Vagina (tissue), 2 donors: Measurements from ENCODE around the gene NLRX1. TPM values are rescaled to one million over a fixed set of nuclear protein-coding genes. Genes with fewer than 3 reads are reported as not detected.
A peak's percentile ranks its signal among the peaks of the same experiment; 100 is the strongest.
"Not testable (repeated sequence)": the region's sequence is repeated elsewhere in the genome, so short reads cannot be mapped to it uniquely, and the experiment has no call there.

Experiments used
- DNase-seq, 2 donors: peaks; one replicate each; pipeline ENCODE4 v3.0.0-alpha.2; 2017; ENCODE audit errors: extremely low spot score in 2 of 2
- H3K27ac ChIP-seq: fragments of 200-600 bp; sonication (generic); one replicate; pipeline ENCODE4 v1.5.1; 2019
- H3K27me3 ChIP-seq: fragments of 200-600 bp; sonication (generic); one replicate; pipeline ENCODE4 v1.5.1; 2019
- H3K36me3 ChIP-seq, 2 donors: fragments of 200-600 bp; sonication (generic); one replicate each; pipeline ENCODE4 v1.5.1; 2017 to 2019
- H3K4me1 ChIP-seq: fragments of 200-600 bp; sonication (generic); one replicate; pipeline ENCODE4 v1.5.1; 2019
- H3K4me3 ChIP-seq, 2 donors: fragments of 200-600 bp; sonication (generic); 1 replicate in 1 of 2; 2 replicates in 1 of 2; pipeline ENCODE4 v1.5.1; 2016 to 2019
- H3K9me3 ChIP-seq: fragments of 200-600 bp; sonication (generic); one replicate; pipeline ENCODE4 v1.5.1; 2019
- POLR2A ChIP-seq, 2 donors: fragments of 450-650 bp; IDR thresholded peaks; one replicate each; pipeline ENCODE4 v1.6.1; 2017; ENCODE audit warnings: antibody characterized with exemption in 2 of 2, mild to moderate bottlenecking in 2 of 2, moderate library complexity in 2 of 2
- POLR2AphosphoS5 ChIP-seq, 2 donors: sonication (generic); formaldehyde crosslinking; IDR thresholded peaks; one replicate each; pipeline ENCODE4 v1.9.0; 2017; ENCODE audit warnings: antibody characterized with exemption in 2 of 2, mild to moderate bottlenecking in 2 of 2, low read depth in 1 of 2; ENCODE audit not compliant: insufficient read depth in 1 of 2
- intact Hi-C: fragments of 100-400 bp; cut with DNase I; formaldehyde crosslinking; loops from one replicate; pipeline ENCODE4 v1.15.1; 2023
- total RNA-seq: library from RNA; depleted of rRNA; stranded (reverse); fragments of >200 nt; gene quantifications from one replicate; pipeline ENCODE4 v1.2.3, GENCODE V29; 2016
- TF ChIP-seq, protein P1 (sequence below), 3 experiments: fragments of 450-650 bp in 2 of 3; fragments of 200-600 bp in 1 of 3; sonication (generic) in 1 of 3; IDR thresholded peaks; one replicate each; pipeline ENCODE4 v1.5.1; 2017 to 2019; ENCODE audit warnings: antibody characterized with exemption in 3 of 3, mild to moderate bottlenecking in 2 of 3, moderate library complexity in 2 of 3

The NLRX1 gene
- total RNA-seq, 1 donor from 2014 or later = 15.5 TPM

DNA sequence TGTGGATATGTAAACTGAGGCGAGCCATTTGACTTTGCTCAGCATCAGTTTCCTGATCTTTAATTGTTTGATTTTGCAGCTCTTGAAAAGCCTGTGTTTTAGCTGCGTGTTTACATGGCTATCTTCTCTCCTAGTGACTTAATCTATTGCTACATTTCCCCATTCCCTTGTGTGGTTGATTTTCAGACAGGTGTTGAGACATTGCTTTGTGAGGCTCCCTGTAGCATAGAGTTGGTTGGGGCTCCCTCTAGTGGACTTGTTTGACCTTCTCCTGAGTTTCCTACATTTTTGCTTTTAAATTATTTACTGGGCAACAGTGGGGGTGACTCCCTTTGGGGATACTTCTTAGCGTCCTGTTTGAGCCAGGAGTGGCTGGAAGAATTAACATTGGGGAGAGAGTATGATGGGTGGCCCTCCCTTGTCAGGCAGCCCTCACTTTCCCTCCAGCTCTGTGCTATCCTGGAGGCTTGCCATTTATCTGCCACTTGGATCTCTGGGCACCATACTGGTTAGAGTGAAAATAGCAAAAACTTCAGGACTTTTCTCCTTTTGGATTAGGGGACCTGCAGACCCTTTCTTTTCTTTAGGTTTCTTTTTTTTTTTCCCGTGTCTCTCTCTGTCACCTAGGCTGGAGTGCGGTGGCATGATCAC is 28.4 kb downstream of the NLRX1 start:
- Histone ChIP-seq H3K4me1 (no peaks in the 10 kb centered on the region), H3K27ac (no peak overlapping the region), H3K36me3 (no peaks in the 10 kb centered on the region), H3K27me3 (no peaks in the 10 kb centered on the region), H3K9me3 (no peaks in the 10 kb centered on the region), H3K4me3 (no peak overlapping the region)
- TF ChIP-seq, protein P1, sequence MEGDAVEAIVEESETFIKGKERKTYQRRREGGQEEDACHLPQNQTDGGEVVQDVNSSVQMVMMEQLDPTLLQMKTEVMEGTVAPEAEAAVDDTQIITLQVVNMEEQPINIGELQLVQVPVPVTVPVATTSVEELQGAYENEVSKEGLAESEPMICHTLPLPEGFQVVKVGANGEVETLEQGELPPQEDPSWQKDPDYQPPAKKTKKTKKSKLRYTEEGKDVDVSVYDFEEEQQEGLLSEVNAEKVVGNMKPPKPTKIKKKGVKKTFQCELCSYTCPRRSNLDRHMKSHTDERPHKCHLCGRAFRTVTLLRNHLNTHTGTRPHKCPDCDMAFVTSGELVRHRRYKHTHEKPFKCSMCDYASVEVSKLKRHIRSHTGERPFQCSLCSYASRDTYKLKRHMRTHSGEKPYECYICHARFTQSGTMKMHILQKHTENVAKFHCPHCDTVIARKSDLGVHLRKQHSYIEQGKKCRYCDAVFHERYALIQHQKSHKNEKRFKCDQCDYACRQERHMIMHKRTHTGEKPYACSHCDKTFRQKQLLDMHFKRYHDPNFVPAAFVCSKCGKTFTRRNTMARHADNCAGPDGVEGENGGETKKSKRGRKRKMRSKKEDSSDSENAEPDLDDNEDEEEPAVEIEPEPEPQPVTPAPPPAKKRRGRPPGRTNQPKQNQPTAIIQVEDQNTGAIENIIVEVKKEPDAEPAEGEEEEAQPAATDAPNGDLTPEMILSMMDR (IDR thresholded peaks at IDR 0.05) = peak; percentile 70 to 85 (median 78)
- peak in 1 of 2 donors; percentile 74 for TF ChIP-seq POLR2AphosphoS5 (IDR thresholded peaks at IDR 0.05; ENCODE audit: insufficient read depth in 1 of 2, low read depth in 1 of 2)
- no peak for TF ChIP-seq POLR2A (IDR thresholded peaks at IDR 0.05)
- no peak for DNase-seq
- intact Hi-C loops = no loop called here

DNA sequence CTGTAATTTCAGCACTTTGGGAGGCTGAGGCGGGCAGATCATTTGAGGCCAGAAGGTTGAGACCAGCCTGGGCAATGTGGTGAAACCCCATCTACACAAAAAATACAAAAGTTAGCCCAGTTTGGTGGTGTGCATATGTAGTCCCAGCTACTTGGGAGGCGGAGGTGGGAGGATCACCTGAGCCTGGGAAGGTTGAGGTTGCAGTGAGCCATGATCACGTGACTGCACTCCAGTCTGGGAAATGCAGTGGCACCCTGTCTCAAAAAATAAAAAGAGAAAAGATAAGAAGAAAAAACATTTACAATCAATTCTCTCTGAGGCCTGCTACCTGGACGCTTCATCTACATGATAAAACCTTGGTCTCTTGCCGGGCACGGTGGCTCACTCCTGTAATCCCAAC is 30.4 kb downstream of the NLRX1 start:
- intact Hi-C loops = no loop called here
- Histone ChIP-seq H3K9me3 (no peaks in the 10 kb centered on the region), H3K4me1 (no peaks in the 10 kb centered on the region), H3K36me3 (no peaks in the 10 kb centered on the region), H3K27me3 (no peaks in the 10 kb centered on the region), H3K27ac (no peak overlapping the region), H3K4me3 (no peak overlapping the region)
- no peak for TF ChIP-seq POLR2A (IDR thresholded peaks at IDR 0.05)
- TF ChIP-seq, protein P1 (IDR thresholded peaks at IDR 0.05) = no peak
- no peak for TF ChIP-seq POLR2AphosphoS5 (IDR thresholded peaks at IDR 0.05; ENCODE audit: insufficient read depth in 1 of 2, low read depth in 1 of 2)
- DNase-seq = no peak

DNA sequence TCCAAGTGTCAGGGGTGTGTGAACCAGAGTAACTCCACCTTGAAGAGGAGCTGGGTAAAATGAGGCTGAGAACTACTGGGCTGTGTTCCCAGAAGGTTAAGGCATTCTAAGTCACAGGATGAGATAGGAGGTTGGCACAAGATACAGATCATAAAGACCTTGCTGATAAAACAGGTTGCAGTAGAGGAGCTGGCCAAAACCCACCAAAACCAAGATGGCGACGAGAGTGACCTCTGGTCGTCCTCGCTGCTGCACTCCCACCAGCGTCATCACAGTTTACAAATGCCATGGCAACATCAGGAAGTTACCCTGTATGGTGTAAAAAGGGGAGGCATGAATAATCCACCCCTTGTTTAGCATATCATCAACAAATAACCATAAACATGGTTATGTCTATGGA is 32.7 kb downstream of the NLRX1 start:
- H3K36me3 ChIP-seq, H3K4me1 ChIP-seq, H3K27ac ChIP-seq, DNase-seq, H3K27me3 ChIP-seq, H3K9me3 ChIP-seq, H3K4me3 ChIP-seq: not testable (repeated sequence)
- intact Hi-C loops = loop anchor here (10.0 kb wide), 1 partner anchor 106 kb away; a partner anchor contains a TSS

DNA sequence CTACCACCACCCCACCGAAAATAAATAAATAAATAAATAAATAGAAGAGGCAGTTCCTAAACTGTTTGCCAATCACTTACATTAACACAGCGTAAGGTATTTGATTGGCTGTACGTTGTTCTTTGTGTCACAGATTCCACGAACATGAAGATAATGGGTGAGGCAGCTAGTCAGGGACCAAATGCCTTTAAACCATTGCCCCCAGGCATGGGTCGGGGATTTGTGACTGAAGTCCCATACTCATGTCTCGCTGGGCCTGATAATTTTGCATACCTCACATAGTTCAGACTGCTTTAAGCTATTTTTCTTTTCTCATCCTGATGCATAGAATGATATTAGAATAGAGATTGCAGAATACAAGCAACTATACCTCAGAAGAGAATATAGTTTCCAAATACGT is 34.0 kb downstream of the NLRX1 start:
- Histone ChIP-seq H3K4me3 (no peak overlapping the region), H3K27ac (no peak overlapping the region), H3K27me3 (no peaks in the 10 kb centered on the region), H3K36me3 (no peaks in the 10 kb centered on the region), H3K9me3 (no peaks in the 10 kb centered on the region), H3K4me1 (peaks cover 15% of the 10 kb centered on the region)
- intact Hi-C loops = loop anchor here (10.0 kb wide), 1 partner anchor 108 kb away; a partner anchor contains a TSS
- no peak for TF ChIP-seq POLR2AphosphoS5 (IDR thresholded peaks at IDR 0.05; ENCODE audit: insufficient read depth in 1 of 2, low read depth in 1 of 2)
- no peak for TF ChIP-seq POLR2A (IDR thresholded peaks at IDR 0.05)
- TF ChIP-seq, protein P1 (IDR thresholded peaks at IDR 0.05) = no peak
- DNase-seq = no peak

DNA sequence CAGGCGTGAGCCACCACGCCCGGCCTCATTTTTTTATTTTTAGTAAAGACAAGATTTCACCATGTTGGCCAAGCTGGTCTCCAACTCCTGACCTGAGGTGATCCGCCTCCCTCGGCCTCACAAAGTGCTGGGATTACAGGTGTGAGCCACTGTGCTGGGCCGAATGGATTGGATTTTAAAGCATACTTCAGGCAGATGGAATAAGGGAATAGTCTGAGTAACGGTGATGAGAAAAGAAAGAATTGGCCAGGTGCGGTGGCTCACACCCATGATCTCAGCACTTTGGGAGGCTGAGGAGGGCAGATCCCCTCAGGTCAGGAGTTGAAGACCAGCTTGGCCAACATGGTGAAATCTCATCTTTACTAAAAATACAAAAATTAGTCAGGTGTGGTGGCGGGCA is 35.5 kb downstream of the NLRX1 start:
- H3K36me3 ChIP-seq = no peaks in the 10 kb centered on the region

More for the DNA sequence above, 35.5 kb downstream of the NLRX1 start:
- H3K4me3 ChIP-seq = no peak overlapping the region
- no peaks in the 10 kb centered on the region for H3K27me3 ChIP-seq
- H3K4me1 ChIP-seq = peaks cover 23% of the 10 kb centered on the region
- no peak for DNase-seq
- no peak overlapping the region for H3K27ac ChIP-seq
- TF ChIP-seq, protein P1 (IDR thresholded peaks at IDR 0.05) = no peak
- no peak for TF ChIP-seq POLR2A (IDR thresholded peaks at IDR 0.05)
- TF ChIP-seq POLR2AphosphoS5 (IDR thresholded peaks at IDR 0.05; ENCODE audit: insufficient read depth in 1 of 2, low read depth in 1 of 2) = no peak
- intact Hi-C loops = loop anchor here (10.0 kb wide), 1 partner anchor 109 kb away; a partner anchor contains a TSS
- H3K9me3 ChIP-seq = no peaks in the 10 kb centered on the region
